ENCODE data around the gene ARHGAP42.
A peak's percentile ranks its signal among the peaks of the same experiment; 100 is the strongest.

ARHGAP42 gene

DNA sequence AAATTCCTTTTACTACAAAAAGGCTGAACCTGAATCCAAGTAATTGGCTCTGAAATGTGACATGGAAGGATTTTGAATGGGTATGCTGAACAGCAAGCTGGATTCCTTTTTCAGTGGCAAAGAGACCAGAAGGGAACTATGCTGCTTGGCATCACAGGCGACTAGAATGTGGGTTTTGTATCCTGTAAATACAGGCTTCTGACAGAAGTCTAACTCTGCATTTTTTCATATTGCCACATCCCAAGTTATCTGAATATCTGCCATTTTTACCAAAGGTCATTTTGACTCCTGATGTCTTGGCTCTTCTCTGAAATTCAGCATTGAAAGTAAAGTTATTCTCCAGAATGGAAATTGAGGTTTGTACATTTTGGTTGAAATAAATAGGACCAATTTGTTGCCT is 145.7 kb downstream of the ARHGAP42 start:
- no peak for DNase-seq (ENCODE audit: low read depth)

DNA sequence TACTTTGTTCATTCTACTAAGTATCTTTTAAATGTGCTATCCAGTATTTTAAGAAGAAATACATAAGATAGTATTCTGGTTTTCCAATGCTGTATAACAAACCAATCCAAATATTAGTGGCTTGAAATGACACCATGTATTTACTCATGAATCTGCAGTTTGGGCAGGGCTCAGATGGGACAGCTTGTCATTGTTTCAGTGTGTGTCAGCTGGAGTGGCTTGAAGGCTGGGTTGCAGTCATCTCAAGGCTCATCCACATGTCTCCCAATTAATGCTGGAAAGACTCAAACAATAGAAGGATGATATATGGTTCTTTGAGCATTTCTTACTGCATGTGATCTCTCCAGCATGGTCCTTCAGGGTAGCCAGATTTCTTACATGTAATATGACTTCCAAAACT is 146.2 kb downstream of the ARHGAP42 start:
- no peak for DNase-seq (ENCODE audit: low read depth)

DNA sequence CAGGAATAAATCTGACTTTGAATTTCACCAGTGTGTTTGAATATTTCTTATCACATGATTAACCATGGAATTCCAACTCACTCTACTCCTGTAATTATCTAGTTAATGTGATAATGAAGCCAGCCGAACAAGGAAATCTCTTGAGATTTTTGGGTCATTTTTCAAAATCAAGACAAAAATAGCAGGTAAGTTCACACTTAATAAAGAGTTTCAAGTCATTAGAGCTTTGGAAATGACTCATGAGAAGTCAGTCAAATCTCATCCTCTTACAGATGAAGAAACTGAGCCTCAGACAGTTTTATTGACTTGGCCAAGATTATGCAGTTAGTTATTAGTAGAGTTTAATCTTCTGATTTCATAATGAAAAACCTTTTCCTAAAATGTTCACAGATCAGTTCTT is 148.8 kb downstream of the ARHGAP42 start:
- DNase-seq (ENCODE audit: low read depth), result no peak

DNA sequence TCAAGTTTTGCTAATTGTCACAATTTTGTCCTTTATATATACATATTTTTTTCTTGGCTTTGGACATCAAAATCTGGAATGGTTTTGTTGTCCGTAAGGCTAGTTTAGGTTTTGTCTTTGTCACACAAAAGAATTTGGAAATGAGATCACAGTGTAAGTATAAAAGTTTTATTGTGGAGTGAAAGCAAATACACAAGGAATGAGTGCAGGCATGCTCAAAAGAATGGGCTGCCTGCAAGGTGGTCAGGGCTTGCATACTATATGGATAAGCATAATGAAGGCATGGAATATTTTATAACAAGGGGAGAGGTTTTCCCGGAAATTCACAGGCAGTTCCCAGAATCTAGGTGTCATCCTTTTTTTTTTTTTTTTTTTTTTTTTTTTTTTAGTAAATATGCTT is 150.2 kb downstream of the ARHGAP42 start:
- no peak for DNase-seq (ENCODE audit: low read depth)

DNA sequence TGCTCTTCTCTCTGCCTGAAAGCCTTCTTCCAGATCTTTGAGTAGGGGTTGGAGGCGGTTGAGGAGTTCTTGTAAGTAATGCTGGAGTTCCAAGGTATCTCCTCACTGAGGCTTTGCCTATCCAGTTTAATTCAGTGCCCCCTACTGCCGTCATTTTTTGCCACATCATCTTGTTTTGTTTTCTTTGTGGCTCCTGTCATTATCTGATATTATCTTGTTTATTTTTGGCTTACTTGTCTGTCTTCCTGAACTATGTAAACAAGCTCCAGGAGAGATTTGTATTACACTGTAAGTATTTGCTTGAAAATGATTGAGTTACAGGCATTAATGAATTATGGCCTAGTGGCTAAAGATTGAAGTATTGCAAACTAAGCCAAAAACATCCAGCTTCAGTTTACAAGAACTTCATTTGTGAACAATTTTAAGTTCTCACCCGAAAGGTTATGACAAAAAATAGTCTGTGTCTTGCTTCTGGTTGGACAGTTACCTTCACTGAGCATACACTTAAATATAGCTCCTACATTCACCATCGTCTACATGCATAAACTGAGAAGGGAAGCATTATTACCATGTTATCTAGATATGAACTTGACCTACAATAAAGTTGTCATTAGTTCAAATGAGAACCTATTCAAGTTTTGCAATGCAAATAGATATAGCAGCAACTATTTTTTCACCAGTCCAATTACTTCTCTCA is 154.8 kb downstream of the ARHGAP42 start:
- DNase-seq (ENCODE audit: low read depth), result no peak

DNA sequence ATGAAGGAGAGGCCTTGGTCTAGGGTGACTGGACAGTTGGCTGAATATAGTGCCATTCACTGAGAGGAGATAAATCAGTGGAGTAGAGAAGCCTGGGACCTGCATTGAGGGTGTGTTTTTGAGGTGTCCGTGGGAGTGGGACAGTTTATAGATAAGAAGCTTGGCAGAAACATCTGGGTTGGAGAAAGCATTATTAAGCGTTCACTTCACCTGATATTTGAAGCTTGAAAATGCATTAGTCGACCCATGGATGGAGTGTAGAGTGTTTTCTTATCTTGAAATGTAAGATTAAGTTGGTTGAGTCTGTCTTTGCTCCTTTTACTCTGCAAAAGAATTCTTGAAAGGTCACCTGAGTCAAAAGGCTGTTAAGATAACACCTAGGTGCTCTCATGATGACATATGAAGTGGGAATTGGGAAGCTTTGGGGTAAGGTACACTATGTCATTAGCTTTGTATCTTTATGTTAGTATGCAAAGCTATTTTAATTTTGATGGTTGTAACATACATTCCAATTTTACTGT is 160.7 kb downstream of the ARHGAP42 start:
- DNase-seq (ENCODE audit: low read depth), result no peak

DNA sequence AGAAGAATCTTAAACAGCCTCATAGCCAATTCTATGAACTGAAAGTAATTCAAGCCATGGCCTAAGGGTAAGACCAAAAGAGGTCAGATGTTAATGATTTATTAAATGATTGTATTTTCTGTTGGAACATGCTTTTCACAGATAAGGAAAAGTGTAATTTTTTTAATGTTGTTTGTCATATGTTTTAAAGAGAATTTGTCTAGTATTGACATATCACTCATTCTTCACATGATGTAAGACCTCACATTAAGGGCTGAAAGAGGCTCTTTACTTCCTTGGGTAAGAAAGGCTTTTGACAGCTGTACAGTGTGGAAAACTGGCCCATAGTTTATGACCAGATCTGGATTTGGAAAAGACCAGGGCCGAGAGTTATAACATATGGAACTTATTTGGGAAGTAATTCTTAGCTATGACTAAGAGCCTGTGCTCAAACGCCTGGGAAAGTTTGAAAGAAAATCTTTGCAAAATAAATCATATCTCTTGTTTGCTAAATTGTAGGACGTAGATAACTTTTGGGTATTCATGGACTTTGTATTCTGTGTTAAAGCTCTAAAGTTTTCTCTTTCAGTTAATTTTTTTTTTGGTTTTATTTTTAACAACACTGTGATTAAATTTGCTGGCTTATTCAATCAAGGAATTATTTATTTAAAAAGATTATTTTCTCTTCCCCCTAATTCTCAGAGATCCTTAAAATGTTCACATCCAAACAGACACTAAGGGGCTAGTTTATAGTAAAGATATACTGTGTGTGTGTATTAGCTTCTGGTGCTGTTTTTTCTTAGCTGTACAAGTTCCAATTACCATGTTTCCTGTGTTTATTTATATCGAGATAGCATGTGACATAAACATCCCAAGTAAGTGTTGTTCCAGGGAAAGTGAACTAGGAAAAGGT is 162.2 kb downstream of the ARHGAP42 start:
- DNase-seq (ENCODE audit: low read depth), result peak; percentile 90

DNA sequence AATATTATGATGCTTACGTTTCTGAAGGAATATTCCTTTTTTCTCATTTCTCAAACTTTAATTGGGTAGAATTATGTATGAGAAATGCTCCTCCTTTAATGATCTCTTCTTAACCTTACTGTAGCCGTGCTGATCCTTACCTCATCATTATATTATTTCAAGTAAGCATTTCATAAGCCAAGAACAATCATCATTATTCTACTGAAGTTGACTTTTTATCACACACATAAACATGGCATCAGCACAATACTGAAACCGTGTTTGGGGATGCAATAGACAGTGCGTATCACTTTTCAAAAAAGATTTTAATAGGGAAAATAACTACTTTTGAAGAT is 162.8 kb downstream of the ARHGAP42 start:
- DNase-seq (ENCODE audit: low read depth), result no peak

DNA sequence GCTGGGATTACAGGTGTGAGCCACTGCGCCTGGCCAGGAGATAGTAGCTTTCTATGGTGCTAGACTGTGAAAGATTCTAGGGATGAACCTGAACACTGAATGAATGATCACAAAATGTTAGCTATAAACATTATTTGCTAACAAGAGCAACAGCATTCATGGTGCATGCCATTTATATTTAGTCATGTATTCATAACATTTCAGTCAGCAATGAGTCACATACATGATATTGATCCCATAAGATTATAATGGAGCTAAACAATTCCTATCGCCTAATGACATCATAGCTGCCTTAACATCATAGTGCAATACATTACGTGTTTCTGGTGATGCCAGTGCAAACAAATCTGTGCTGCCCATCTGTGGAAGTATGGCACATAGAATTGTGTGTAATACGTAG is 164.1 kb downstream of the ARHGAP42 start:
- peak; percentile 94 for DNase-seq (ENCODE audit: low read depth)

DNA sequence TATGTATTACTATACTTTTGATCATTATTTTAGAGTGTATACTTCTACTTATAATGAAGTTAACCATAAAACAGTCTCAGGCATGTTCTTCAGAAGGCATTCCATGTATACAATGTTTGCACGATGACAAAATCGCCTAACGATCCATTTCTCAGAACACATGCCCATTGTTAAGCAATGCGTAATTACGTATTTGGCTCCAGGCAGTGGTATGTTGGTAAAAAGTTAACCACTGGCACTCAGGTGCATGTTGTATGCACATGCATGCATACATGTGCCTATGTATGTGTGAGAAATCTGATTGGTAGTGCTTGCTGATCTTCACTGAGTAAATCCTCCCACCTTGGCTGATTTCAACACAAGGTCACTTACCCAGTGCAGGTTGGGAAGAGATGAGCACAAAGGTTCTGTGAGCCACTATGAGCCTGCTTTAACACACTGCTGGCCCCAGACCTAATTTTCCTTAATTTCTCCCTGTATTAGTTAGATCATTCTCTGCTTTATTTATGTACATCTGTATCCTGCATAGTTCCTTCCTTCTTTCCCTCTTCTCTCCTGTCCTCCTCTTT is 164.6 kb downstream of the ARHGAP42 start:
- no peak for DNase-seq (ENCODE audit: low read depth)

DNA sequence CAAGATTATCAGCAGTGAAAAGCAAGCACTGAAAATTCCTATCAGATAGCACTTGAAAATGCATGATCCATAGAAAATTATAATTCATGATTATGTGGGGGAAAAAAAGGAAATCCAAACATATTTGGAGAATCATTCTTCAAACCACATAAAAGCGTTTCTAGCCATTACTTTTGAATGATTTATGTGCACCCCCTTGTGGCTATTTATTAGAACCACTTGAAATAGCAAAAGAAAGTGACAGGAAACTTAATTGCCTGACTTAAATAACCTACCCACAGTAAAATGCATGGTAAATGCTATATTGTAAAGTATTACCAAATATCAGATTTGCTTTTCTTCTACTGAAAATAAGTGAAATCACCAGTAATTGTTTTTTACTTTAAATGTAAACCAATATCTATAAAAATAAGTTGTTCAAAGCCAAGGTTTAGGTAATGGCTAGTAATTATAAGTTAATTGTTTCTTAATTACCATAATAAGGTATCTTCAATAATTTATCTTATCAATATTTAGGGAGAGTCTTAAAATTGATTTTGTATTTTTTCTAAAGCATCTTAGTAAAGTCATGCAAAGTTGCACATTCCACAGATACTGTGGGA is 168.5 kb downstream of the ARHGAP42 start:
- DNase-seq (ENCODE audit: low read depth), result peak; percentile 72

DNA sequence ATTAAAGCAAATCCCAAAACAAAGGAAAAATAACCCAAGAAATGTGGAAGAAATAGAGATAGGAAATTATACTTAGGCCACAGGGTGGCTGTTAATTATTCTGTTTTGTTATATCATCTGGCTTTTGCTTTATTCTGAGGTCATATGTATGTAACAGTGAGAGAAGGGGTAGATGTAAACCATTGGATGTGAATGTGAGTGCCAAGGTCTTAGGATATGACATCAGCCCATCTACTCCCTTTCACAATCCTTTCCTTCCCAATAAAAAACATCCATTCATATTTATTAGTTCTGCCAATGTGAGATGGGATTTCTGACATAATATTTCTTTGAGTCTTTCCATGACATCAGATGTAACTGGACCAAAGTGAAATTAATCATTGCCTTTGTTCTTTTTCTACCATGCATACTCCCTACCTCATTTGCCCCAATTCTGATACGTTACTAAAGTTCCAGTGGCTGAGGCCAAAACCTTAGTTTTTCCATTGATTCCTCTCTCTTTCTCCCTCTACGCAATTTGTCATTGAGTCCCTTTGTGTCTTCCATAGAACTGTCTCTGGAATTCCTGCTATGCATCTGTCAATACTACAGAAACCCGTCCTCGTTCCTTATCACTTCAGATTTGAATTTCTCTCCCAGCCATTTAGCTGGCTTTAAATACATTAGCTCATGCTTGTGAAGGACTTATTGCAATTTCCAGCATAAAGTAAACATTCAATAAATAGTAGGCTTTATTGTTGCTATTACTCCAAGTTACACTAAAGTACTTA is 170.3 kb downstream of the ARHGAP42 start:
- DNase-seq (ENCODE audit: low read depth), result no peak

DNA sequence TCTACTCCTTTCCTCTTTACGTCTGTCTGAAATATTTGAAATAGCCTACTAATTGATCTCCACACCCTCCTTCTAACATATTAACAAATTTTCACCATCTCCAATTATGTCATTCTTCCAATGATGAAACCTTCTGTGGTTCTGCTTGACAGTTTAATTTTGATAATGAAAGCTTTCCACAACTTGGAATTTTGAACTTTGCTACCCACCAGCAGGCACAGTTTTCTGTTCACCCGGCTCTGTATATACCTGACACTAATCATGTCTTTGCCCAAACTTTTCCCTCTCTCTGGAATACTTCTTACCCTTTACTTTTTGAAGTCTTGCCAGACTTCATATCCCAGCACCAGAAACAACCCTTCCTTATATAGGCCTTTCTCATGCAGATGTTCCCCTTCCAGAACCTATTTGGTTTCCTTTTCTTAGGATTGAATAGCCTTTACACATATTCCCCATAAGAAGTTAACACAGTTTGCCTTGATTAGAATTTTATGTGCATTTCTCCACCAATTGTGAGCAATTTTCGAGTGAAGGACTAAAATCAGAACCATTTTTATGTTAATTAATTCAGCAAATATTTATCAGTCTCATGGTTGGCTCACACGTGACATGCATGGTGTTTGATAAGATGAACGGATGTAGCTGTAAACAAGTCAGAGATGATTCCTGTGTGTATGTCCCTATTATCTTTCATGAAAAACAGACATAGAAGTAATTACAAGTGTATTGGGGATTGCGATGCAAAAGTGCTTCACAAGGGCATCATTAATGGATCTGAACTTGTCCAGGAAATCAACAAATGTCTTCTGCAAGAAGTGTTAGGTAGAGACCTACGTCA is 173.4 kb downstream of the ARHGAP42 start:
- no peak for DNase-seq (ENCODE audit: low read depth)

DNA sequence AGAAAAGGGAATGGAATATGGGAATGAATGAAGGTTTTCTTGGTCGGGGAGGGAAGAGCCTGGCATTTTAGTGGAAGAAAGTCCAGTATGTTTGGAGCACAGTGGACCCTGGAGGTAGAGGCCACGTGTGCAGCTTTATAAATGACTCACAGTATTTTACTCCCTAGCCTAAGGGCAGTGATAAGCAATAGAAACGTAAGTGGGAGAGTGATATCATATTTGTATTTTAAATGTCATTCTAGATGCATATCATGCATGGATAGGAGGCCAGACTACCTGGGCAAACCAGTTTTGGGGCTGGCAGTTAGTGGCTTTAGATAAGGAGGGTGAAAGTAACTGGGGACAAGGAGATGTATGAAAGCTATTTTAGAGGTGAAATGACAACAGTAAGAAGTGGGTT is 174.1 kb downstream of the ARHGAP42 start:
- DNase-seq (ENCODE audit: low read depth), result no peak

DNA sequence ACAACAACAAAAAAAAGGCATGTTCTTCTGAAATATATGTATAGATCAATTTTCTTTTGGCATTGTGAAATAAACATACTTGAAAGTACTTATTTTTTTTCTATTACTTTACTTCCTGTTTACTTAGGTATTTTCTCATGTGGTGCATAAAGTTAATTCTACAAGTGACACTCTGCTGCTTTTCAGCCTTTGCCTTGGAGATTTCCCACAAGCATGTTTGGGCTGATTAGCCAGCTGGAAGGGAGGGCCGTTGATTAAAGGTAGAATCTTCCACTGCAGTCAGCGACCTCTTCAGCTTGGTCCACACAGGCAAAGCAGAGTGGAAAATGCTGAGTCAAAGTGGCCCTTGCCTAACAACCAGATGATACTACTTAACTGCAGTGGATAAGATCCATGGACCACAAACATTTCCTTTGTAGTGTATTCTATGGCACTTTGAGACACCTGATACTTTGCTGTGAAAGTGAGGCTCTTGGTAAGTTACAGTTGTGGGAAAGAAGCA is 176.0 kb downstream of the ARHGAP42 start:
- no peak for DNase-seq (ENCODE audit: low read depth)

DNA sequence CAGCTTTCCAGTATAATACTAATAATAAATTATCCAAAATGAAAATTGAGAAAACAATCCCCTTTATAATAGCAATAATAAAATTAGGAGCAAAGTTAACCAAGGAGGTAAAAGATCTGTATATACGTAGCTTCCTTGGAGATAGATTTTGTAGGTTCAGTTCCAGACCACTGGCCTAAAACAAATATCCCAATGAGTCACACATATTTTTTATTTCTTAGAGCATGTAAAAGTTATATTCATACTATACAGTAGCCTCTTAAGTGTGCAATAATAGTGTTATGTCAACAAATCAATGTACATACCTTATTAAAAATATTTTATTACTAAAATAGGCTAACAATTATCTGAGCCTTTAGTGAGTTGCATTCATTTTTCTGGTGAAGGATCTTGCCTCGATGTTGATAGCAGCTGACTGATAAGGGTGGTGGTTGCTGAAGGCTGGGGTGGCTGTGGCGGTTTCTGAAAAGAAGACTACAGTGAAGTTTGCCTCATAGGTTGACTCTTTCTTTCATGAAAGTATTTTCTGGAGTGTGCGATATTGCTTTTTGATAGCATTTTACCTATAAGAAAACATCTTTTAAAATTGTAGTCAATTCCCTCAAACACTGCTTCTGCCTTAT is 178.5 kb downstream of the ARHGAP42 start:
- no peak for DNase-seq (ENCODE audit: low read depth)

DNA sequence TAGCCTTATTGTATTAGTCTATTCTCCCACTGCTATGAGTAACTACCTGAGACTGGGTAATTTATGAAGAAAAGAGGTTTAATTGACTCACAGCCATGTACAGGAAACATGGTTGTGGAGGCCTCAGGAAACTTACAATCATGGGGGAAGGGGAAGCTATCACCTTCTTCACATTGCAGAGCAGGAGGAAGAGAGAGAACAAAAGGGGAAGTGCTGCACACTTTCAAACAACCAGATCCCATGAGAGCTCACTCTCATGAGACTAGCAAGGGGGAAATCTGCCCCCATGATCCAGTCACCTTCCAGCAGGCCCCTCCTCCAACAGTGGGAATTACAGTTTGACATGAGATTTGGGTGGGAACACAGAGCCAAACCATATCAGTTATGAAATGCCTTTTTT is 179.4 kb downstream of the ARHGAP42 start:
- DNase-seq (ENCODE audit: low read depth), result no peak

DNA sequence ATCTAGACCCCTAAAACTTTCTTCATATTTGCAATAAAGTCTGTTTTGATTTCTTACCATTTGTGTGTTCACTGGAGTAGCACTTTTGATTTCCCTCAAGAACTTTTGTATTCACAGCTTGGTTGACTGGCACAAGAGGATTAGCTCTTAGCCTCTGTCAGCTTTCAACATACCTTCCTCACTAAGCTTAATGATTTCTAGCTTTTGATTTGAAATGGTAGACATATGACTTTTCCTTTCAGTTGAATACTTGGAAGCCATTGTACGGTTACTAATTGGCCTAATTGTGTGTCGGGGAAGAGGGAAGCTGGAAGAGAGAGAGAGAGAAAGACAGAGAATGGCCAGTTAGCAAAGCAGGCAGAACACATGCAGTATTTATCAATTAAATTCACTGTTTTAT is 180.5 kb downstream of the ARHGAP42 start:
- DNase-seq (ENCODE audit: low read depth), result no peak

DNA sequence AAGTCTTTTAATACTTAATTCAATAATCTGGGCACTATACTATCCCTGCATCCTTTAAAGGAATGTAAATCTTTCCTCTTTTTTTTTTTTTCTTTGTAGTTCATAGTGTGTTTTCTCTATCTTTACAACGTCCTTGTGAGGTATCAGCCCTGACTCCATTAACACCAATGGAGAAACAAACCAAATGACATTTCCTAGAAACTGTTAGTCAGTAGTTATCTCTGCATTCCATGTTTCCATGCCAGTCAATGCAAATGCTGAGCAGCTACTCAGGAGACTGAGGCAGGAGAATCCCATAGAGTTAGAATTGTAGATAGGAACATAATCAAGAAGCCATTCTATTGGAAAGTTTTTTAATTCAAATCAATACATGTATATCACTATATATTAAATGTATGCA is 182.2 kb downstream of the ARHGAP42 start:
- no peak for DNase-seq (ENCODE audit: low read depth)

DNA sequence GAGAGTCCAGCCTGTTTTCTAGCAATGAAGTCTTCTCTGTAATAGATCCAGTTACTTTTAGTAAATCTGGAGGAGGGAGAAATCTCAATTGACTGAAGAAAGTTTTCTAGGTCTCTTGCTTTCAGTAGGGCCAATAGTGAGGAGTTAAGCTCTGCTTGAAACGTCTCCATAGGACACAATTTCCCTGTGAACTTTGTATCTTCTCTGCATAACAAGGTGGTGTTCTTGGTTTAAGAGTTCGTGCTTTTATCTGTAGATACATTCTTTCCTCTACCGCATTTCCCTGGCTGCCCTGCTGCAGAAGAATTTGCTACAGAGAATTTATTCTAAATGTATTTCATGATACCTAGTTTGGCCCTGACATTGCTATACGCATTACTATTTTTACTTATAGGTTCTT is 183.1 kb downstream of the ARHGAP42 start:
- no peak for DNase-seq (ENCODE audit: low read depth)

All from HS-5 (cell line).